Panc1 (cell line): ENCODE results near the gene CBY2. TPM values are rescaled to one million over a fixed set of nuclear protein-coding genes. Genes with fewer than 3 reads are reported as not detected.

Source experiments
- ATAC-seq: fragments of 200-7000 bp; cut with Tn5 transposase; 2 replicates; pipeline ENCODE4 v1.9.1; 2020; ENCODE audit warnings: mild to moderate bottlenecking, moderate library complexity
- BruUV-seq: library from RNA; stranded (reverse); fragments of 400-500 nt; replicated peaks from 2 replicates; lab custom pipeline; 2021; lab: Mats Ljungman, UMichigan
- CTCF ChIA-PET: fragments of 300-600 bp; sonication (Branson Sonifier 250); formaldehyde crosslinking; loops from one replicate; lab custom pipeline; 2022; ENCODE audit warnings: antibody characterized with exemption; lab: Charles Lee
- POLR2A ChIA-PET: fragments of 300-600 bp; sonication (Branson Sonifier 250); formaldehyde crosslinking; loops from one replicate; lab custom pipeline; 2022; ENCODE audit warnings: antibody characterized with exemption; lab: Charles Lee
- DNase-seq: peaks from one replicate; pipeline ENCODE4 v3.0.0-alpha.2; 2010; ENCODE audit warnings: low read depth, low spot score
- H3K27ac ChIP-seq: 2 replicates; pipeline ENCODE4 v1.5.1; 2011; ENCODE audit warnings: mild to moderate bottlenecking, low read length, inconsistent platforms
- H3K27me3 ChIP-seq: fragments of 200-500 bp; sonication (Bioruptor generic); 2 replicates; pipeline ENCODE4 v1.6.0; 2014; ENCODE audit warnings: low read length, inconsistent platforms; ENCODE audit not compliant: control insufficient read depth, insufficient read depth
- H3K36me3 ChIP-seq: fragments of 200-500 bp; sonication (Bioruptor generic); 2 replicates; pipeline ENCODE4 v1.5.1; 2014; ENCODE audit warnings: inconsistent platforms, mild to moderate bottlenecking, low read length, moderate library complexity; ENCODE audit not compliant: control insufficient read depth, insufficient read depth
- H3K4me1 ChIP-seq: 2 replicates; pipeline ENCODE4 v1.5.1; 2011; ENCODE audit warnings: inconsistent platforms, mild to moderate bottlenecking, low read length, moderate library complexity; ENCODE audit not compliant: control insufficient read depth, insufficient read depth
- H3K4me3 ChIP-seq, 2 experiments: 2 replicates each; pipeline ENCODE4 v1.5.1; 2011 to 2012; ENCODE audit warnings: low read depth in 2 of 2, low read length in 2 of 2, mild to moderate bottlenecking in 2 of 2, inconsistent platforms in 1 of 2, moderate library complexity in 1 of 2
- H3K9me3 ChIP-seq: fragments of 200-500 bp; sonication (Bioruptor generic); 2 replicates; pipeline ENCODE4 v1.5.1; 2014; ENCODE audit warnings: low read depth, mild to moderate bottlenecking, inconsistent platforms, low read length, moderate library complexity; ENCODE audit not compliant: control insufficient read depth, insufficient read depth
- POLR2AphosphoS5 ChIP-seq: IDR thresholded peaks from 2 replicates; pipeline ENCODE4 v1.6.1; 2012; ENCODE audit warnings: mild to moderate bottlenecking, low read depth, low read length, moderate library complexity
- SIN3A ChIP-seq: IDR thresholded peaks from 2 replicates; pipeline ENCODE4 v1.6.1; 2012; ENCODE audit warnings: low read depth, mild to moderate bottlenecking, low read length, moderate library complexity, borderline replicate concordance; ENCODE audit not compliant: insufficient read depth
- TCF7L2 ChIP-seq: IDR thresholded peaks from 2 replicates; pipeline ENCODE4 v1.6.1; 2011; ENCODE audit warnings: mild to moderate bottlenecking, low read depth, low read length, inconsistent platforms
- in situ Hi-C: cut with HindIII; loops from 2 replicates; pipeline ENCODE4 v1.10.0; 2016; ENCODE audit warnings: low sequenced_read_pairs, low pct_unique_long_range_greater_than_20kb
- intact Hi-C: fragments of 100-400 bp; cut with micrococcal nuclease; formaldehyde crosslinking; loops from one replicate; pipeline ENCODE4 v1.10.0; 2022; ENCODE audit not compliant: unreplicated experiment
- total RNA-seq: library from RNA; stranded (reverse); gene quantifications from one replicate; pipeline ENCODE4 v1.2.1, GENCODE V29; 2021; ENCODE audit not compliant: unreplicated experiment
- TF ChIP-seq, protein P1 (sequence below): fragments of 450-650 bp; IDR thresholded peaks from 2 replicates; pipeline ENCODE4 v1.5.1; 2017; ENCODE audit warnings: mild to moderate bottlenecking
- TF ChIP-seq, protein P2 (sequence below), 2 experiments: IDR thresholded peaks; 2 replicates each; pipeline ENCODE4 v1.6.1; 2011 to 2012; ENCODE audit warnings: low read depth in 2 of 2, control low read depth in 1 of 2, low read length in 1 of 2, mild to moderate bottlenecking in 1 of 2, moderate library complexity in 1 of 2; ENCODE audit not compliant: insufficient read depth in 1 of 2

Gene CBY2
- total RNA-seq, 1 experiment from 2014 or later = not detected

DNA sequence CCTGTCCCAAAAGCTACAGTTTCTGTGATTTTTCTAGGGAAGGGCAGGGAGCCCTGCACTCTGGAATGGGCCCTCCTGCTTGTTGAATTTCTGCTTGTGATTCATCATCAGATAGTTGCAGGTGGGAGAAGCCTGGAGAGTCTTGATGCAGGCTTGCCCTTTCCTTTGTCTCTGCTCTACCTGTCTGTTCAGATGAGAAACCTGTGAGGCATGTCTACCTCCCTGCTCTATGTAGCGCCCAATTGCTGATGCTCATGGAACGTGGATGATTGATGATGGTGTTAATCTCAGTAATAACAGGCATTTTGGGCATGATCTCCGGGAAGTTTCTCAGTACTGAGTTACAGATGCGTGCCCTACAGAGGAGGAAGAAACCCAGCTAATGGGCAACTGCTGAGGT lies 10.9 kb upstream of the CBY2 start:
- in situ Hi-C loops = no loop called here
- BruUV-seq = no TSS peak
- TF ChIP-seq POLR2AphosphoS5 (no peak), SIN3A (no peak), TCF7L2 (no peak)
- TF ChIP-seq, protein P1, sequence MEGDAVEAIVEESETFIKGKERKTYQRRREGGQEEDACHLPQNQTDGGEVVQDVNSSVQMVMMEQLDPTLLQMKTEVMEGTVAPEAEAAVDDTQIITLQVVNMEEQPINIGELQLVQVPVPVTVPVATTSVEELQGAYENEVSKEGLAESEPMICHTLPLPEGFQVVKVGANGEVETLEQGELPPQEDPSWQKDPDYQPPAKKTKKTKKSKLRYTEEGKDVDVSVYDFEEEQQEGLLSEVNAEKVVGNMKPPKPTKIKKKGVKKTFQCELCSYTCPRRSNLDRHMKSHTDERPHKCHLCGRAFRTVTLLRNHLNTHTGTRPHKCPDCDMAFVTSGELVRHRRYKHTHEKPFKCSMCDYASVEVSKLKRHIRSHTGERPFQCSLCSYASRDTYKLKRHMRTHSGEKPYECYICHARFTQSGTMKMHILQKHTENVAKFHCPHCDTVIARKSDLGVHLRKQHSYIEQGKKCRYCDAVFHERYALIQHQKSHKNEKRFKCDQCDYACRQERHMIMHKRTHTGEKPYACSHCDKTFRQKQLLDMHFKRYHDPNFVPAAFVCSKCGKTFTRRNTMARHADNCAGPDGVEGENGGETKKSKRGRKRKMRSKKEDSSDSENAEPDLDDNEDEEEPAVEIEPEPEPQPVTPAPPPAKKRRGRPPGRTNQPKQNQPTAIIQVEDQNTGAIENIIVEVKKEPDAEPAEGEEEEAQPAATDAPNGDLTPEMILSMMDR = no peak
- TF ChIP-seq, protein P2, sequence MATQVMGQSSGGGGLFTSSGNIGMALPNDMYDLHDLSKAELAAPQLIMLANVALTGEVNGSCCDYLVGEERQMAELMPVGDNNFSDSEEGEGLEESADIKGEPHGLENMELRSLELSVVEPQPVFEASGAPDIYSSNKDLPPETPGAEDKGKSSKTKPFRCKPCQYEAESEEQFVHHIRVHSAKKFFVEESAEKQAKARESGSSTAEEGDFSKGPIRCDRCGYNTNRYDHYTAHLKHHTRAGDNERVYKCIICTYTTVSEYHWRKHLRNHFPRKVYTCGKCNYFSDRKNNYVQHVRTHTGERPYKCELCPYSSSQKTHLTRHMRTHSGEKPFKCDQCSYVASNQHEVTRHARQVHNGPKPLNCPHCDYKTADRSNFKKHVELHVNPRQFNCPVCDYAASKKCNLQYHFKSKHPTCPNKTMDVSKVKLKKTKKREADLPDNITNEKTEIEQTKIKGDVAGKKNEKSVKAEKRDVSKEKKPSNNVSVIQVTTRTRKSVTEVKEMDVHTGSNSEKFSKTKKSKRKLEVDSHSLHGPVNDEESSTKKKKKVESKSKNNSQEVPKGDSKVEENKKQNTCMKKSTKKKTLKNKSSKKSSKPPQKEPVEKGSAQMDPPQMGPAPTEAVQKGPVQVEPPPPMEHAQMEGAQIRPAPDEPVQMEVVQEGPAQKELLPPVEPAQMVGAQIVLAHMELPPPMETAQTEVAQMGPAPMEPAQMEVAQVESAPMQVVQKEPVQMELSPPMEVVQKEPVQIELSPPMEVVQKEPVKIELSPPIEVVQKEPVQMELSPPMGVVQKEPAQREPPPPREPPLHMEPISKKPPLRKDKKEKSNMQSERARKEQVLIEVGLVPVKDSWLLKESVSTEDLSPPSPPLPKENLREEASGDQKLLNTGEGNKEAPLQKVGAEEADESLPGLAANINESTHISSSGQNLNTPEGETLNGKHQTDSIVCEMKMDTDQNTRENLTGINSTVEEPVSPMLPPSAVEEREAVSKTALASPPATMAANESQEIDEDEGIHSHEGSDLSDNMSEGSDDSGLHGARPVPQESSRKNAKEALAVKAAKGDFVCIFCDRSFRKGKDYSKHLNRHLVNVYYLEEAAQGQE (IDR thresholded peaks at IDR 0.05; ENCODE audit: insufficient read depth in 1 of 2, low read depth in 2 of 2, low read length in 1 of 2) = no peak
- Histone ChIP-seq H3K36me3 (no peaks in the 10 kb centered on the region), H3K27me3 (no peaks in the 10 kb centered on the region), H3K4me1 (no peaks in the 10 kb centered on the region), H3K4me3 (no peak overlapping the region), H3K9me3 (no peaks in the 10 kb centered on the region), H3K27ac (no peak overlapping the region)
- ChIA-PET POLR2A (no interaction called here), CTCF (no interaction called here)
- intact Hi-C loops = no loop called here
- no peak for ATAC-seq
- no peak for DNase-seq

DNA sequence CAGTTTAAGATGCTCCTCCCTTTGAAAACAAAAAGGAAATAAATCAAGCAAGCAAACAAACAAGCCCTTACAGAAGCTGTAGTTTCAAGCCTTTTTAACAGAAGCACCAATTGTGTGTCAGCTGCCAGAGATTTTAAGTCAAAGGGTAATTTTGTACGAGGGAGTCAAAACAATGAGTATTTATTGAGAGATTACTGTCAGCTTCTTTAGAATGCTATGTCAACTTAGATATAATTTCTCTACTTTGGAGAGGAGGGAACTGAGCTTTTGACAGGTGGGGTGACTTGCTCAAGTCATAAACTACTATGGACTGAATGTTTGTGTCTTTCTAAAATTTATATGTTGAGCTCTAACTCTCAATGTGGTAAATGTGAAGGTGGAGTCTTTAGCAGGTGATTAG lies 10.5 kb upstream of the CBY2 start:
- CTCF ChIA-PET = no interaction called here
- in situ Hi-C loops = no loop called here
- intact Hi-C loops = no loop called here

More for the DNA sequence above, 10.5 kb upstream of the CBY2 start:
- no TSS peak for BruUV-seq
- Histone ChIP-seq H3K4me1 (no peaks in the 10 kb centered on the region), H3K36me3 (no peaks in the 10 kb centered on the region), H3K9me3 (no peaks in the 10 kb centered on the region), H3K4me3 (no peak overlapping the region), H3K27me3 (no peaks in the 10 kb centered on the region), H3K27ac (no peak overlapping the region)
- TF ChIP-seq, protein P2 (IDR thresholded peaks at IDR 0.05; ENCODE audit: insufficient read depth in 1 of 2, low read depth in 2 of 2, low read length in 1 of 2) = no peak
- ATAC-seq = no peak
- DNase-seq = no peak
- POLR2A ChIA-PET = no interaction called here
